Stimulated activated naive CD8-positive, alpha-beta T cell treated with anti-CD3 and anti-CD28 coated beads, Interleukin-15, amount 100 ng/mL, for 72 hours (primary cell): Measurements from ENCODE around the gene ENDOG.
"Not testable (repeated sequence)": the region's sequence is repeated elsewhere in the genome, so short reads cannot be mapped to it uniquely, and the experiment has no call there.

ENCODE experiments used
- ATAC-seq: fragments of 150-1000 bp; cut with Tn5 transposase; 2 replicates; pipeline ENCODE4 v1.10.0; 2021; ENCODE audit warnings: mild to moderate bottlenecking, moderate library complexity
- DNase-seq, 2 donors: peaks; one replicate each; pipeline ENCODE4 v3.0.0; 2021 to 2022
- H3K27ac Mint-ChIP-seq, 2 donors: one replicate each; pipeline ENCODE4 v1.8.0; 2022; ENCODE audit warnings: mild to moderate bottlenecking in 2 of 2, mixed read lengths in 2 of 2, moderate library complexity in 2 of 2
- H3K27me3 Mint-ChIP-seq: one replicate; pipeline ENCODE4 v1.8.0; 2022; ENCODE audit warnings: mixed read lengths
- H3K4me1 Mint-ChIP-seq: one replicate; pipeline ENCODE4 v1.8.0; 2022; ENCODE audit warnings: mild to moderate bottlenecking, mixed read lengths
- H3K4me3 Mint-ChIP-seq, 2 donors: one replicate each; pipeline ENCODE4 v1.8.0; 2022; ENCODE audit warnings: mild to moderate bottlenecking in 2 of 2, mixed read lengths in 2 of 2, moderate library complexity in 1 of 2
- H3K9me3 Mint-ChIP-seq, 2 donors: one replicate each; pipeline ENCODE4 v1.8.0; 2022; ENCODE audit warnings: mixed read lengths in 2 of 2

ENDOG gene

GRCh38 chr9:128835246-128836210 lies 17.2 kb downstream of the ENDOG start:
- Mint-ChIP-seq H3K9me3 (no peaks in the 10 kb centered on the region), H3K27me3 (no peaks in the 10 kb centered on the region), H3K4me3 (no peak overlapping the region), H3K27ac (peak overlapping the region in 1 of 2 donors; percentile 12), H3K4me1 (no peaks in the 10 kb centered on the region)
- ATAC-seq (no peak), DNase-seq (no peak)

DNA sequence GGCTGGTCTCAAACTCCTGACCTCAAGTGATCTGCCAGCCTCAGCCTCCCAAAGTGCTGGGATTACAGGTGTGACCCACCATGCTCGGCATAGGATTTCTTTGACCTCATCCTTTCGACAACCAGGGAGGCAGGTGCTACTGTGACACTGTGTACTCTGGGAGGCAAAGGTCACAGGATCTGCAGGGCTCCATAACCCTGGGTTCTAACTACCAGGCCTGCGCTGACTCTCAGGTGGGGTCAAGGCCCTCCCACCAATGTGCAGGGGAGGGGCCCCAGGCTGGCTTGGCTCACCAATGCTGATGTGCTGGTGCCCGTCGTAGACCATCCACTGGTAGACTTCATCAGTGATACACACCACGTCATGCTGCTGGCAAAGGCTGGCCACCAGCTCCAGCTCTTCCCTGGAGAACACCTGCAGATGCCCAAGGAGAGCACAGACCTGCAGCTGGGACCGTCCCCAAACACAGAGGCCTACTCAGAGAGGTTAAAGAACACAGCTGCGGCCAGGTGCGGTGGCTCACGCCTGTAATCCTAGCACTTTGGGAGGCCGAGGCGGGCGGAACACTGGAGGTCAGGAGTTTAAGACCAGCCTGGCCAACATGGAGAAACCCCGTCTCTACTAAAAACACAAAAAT lies 18.3 kb downstream of the ENDOG start:
- H3K9me3 Mint-ChIP-seq: no peaks in the 10 kb centered on the region
- ATAC-seq (no peak), DNase-seq (no peak)
- H3K27me3 Mint-ChIP-seq: no peaks in the 10 kb centered on the region
- no peak overlapping the region for H3K4me3 Mint-ChIP-seq
- H3K27ac Mint-ChIP-seq: no peak overlapping the region
- no peaks in the 10 kb centered on the region for H3K4me1 Mint-ChIP-seq

DNA sequence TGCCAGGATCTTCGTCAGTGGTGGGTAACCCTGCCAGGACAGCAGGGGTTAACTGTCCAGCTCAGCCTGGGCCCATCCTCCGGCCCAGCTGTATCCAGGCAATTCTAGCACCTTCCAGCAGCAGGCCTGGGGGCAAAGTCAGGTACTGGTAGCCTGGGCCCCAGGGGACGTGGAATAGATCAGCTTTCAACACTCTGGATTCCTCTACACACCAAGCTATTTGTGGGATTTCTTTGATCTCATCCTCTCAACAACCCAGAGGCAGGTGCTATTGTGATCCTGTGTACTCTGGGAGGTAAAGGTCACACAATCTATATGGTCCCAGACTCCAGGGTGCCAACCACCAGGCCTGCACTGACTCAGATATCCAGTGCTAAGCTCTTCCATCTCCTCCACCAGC lies 20.0 kb downstream of the ENDOG start:
- no peak overlapping the region for H3K27ac Mint-ChIP-seq
- H3K4me1 Mint-ChIP-seq: no peaks in the 10 kb centered on the region

DNA sequence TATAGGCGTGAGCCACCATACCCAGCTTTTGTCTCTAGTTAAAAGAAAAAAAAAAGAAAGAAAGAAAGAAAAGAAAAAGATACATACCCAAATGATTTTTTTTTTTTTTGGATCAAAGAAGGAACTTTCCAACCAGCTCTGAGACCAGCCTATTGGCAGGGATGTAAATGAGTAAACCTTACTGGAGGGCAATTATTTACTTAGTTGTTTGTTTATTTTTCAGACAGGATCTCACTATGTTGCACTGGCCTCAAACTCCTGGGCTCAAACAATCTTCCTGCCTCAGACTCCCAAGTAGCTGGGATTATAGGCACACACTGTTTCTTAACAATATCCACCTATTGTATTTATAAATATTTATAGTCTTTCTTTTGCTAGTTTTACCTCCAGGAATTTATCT lies 22.2 kb downstream of the ENDOG start:
- Mint-ChIP-seq H3K9me3 (no peaks in the 10 kb centered on the region), H3K4me1 (no peaks in the 10 kb centered on the region), H3K4me3 (no peak overlapping the region), H3K27me3 (no peaks in the 10 kb centered on the region), H3K27ac (no peak overlapping the region)
- DNase-seq (no peak), ATAC-seq (no peak)

More for the DNA sequence above, 20.0 kb downstream of the ENDOG start:
- ATAC-seq: no peak
- H3K4me3 Mint-ChIP-seq: no peak overlapping the region
- H3K9me3 Mint-ChIP-seq: no peaks in the 10 kb centered on the region
- no peaks in the 10 kb centered on the region for H3K27me3 Mint-ChIP-seq
- no peak for DNase-seq

DNA sequence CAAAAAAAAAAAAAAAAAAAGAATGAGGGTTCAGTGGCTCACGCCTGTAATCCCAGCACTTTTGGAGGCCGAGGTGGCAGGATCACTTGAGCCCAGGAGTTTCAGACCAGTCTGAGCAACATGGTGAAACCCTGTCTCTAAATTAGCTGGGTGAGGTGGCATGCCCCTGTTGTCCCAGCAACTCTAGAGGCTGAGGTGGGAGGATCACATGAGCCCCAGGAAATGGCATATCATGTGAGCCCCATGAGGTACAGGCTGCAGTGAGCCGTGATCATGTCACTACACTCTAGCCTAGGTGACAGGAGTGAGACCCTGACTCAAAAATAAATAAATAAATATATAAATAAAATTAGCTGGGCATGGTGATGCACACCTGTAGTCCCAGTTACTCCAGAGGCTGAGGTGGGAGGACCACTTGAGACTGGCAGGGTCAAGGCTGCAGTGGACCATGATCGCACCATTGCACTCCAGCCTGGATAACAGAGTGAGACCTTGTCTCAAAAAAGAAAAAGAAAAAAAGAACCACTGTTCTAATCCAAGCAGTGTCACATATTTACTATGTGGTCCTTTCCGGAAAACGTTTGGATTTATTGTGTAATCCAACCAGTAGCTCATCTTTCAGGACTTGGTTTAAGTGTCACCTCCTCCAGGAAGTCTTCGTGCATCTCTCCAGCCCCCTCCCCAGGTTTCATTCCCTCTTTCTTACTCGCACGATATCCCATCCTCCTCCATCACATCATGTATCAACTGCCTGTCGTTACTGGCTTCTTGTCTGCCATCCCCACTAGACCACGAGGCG lies 23.6 kb downstream of the ENDOG start:
- Mint-ChIP-seq H3K9me3 (no peaks in the 10 kb centered on the region), H3K27ac (peak overlapping the region; percentile 28 to 42), H3K4me1 (no peaks in the 10 kb centered on the region), H3K27me3 (no peaks in the 10 kb centered on the region), H3K4me3 (no peak overlapping the region)
- DNase-seq (no peak), ATAC-seq (no peak)

DNA sequence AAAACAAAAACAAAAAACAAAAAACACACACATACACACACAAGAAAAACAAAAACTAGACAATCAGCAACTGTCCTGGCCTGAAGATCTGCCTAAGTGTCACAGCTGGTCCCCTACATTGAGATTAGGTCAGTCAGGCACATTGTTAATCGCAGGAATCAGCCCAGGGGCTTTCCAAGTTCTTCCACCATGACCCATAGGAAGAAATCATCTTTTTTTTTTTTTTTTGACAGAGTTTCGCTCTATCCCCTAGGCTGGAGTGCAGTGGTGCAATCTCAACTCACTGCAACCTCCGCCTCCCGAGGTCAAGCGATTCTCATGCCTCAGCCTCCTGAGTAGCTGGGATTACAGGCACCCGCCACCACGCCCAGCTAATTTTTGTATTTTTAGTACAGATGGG lies 24.9 kb downstream of the ENDOG start:
- DNase-seq, ATAC-seq, H3K27me3 Mint-ChIP-seq, H3K4me3 Mint-ChIP-seq, H3K9me3 Mint-ChIP-seq, H3K4me1 Mint-ChIP-seq: not testable (repeated sequence)
- H3K27ac Mint-ChIP-seq: peak overlapping the region in 1 of 2 donors; percentile 59

DNA sequence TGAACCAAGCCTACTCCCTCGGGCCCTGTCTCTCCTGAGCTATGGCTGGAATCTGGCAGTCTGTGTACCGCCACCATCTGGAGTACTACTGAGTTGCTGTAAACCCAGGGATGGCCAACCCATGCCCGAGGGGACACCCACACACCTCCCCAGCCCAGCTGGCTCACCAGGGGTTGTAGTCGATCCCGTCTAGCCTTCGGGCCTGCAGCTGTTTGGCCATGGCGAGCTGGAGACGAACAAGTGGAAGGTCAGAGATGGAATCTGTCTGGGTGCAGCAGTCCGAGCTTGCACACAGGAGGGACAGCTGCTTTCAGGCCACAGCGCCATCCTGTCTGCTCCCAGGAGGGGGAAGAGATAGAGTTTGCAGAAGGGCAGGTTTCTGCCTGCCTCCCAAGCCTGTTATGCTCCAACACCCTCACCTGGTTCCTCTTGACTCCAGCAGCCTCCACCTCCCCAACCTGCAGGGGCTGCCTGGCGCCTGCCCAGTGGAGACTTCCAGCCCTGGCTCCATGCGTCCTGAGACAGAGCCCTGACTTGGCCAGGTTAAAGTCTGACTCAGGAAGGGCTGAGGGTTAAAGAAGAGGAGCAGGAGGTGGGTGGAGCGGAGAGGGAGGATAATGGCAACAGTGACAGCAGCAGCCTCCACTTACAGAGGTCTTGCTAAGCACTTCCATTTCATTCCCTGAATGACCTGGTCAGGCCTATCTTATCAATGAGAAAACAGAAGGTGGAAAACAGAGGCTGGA lies 27.1 kb downstream of the ENDOG start:
- no peak for ATAC-seq
- DNase-seq: no peak
- H3K27me3 Mint-ChIP-seq: no peaks in the 10 kb centered on the region
- H3K27ac Mint-ChIP-seq: no peak overlapping the region
- H3K4me1 Mint-ChIP-seq: no peaks in the 10 kb centered on the region
- H3K4me3 Mint-ChIP-seq: no peak overlapping the region
- no peaks in the 10 kb centered on the region for H3K9me3 Mint-ChIP-seq

DNA sequence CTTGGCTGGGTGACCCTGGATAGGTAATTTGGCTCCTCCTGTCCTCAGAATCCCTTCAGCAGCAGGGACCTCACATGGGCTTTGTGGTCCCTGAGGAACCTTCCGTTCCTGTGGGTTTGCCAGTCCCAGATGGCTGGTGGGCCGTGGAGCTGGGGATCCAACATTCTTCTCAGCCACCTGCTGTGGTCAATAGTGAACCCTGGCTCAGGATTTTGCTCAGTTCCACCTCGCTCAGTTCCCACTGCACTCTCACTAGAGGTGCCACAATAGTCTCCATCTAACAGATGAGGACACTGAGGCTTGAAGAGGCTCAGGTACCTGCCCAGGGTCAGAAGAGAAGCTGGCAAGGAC lies 28.4 kb downstream of the ENDOG start:
- ATAC-seq: no peak
- Mint-ChIP-seq H3K27ac (no peak overlapping the region), H3K4me3 (no peak overlapping the region), H3K27me3 (no peaks in the 10 kb centered on the region), H3K4me1 (no peaks in the 10 kb centered on the region), H3K9me3 (peaks cover 7 to 10% of the 10 kb centered on the region in 2 donors)
- DNase-seq: no peak

GRCh38 chr9:128847803-128848202 lies 29.5 kb downstream of the ENDOG start:
- ATAC-seq: no peak
- no peak for DNase-seq
- Mint-ChIP-seq H3K27ac (no peak overlapping the region), H3K4me1 (no peaks in the 10 kb centered on the region), H3K4me3 (no peak overlapping the region), H3K9me3 (peaks cover 7 to 12% of the 10 kb centered on the region in 2 donors), H3K27me3 (no peaks in the 10 kb centered on the region)

- H3K9me3 Mint-ChIP-seq: peaks cover 7 to 12% of the 10 kb centered on the region in 2 donors
- ATAC-seq, H3K27ac Mint-ChIP-seq, DNase-seq, H3K4me3 Mint-ChIP-seq, H3K27me3 Mint-ChIP-seq, H3K4me1 Mint-ChIP-seq: not testable (repeated sequence)
Measured at GRCh38 chr9:128851024-128851423, 32.7 kb downstream of the ENDOG start.

GRCh38 chr9:128851779-128852600 lies 33.7 kb downstream of the ENDOG start:
- not testable (repeated sequence) for H3K4me3 Mint-ChIP-seq, H3K27ac Mint-ChIP-seq, ATAC-seq, H3K27me3 Mint-ChIP-seq, H3K4me1 Mint-ChIP-seq
- peak in 1 of 2 donors; percentile 21 for DNase-seq
- peaks cover 7 to 12% of the 10 kb centered on the region in 2 donors for H3K9me3 Mint-ChIP-seq

DNA sequence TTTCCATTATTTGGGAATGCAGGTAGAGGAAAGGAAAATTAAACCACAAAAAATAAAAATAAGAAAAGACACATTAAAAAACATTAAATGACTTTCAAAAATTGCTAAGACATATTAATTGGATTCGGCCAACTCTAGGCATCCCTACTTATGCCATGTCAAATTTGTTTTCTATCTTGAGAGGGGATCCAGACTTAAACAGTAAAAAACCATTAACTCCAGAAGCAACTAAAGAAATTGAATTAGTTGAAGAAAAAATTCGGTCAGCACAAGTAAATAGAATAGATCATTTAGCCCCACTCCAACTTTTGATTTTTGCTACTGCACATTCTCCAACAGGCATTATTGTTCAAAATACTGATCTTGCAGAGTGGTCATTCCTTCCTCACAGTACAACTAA lies 34.3 kb downstream of the ENDOG start:
- peaks cover 7 to 12% of the 10 kb centered on the region in 2 donors for H3K9me3 Mint-ChIP-seq
- not testable (repeated sequence) for H3K27ac Mint-ChIP-seq, DNase-seq, H3K4me1 Mint-ChIP-seq, ATAC-seq, H3K4me3 Mint-ChIP-seq, H3K27me3 Mint-ChIP-seq

DNA sequence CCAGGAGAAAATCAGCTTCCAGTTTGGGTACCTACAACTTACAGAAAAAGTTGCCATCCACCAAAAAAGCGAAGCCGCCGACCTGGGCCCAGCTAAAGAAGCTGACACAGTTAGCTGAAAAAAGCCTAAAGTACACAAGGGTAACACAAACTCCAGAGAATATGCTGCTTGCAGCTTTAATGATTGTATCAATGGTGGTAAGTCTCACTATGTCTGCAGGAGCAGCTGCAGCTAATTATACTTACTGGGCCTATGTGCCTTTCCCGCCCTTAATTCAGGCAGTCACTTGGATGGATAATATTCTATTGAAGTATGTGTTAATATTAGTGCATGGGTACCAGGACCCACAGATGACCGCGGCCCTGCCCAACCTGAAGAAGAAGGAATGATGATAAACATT lies 36.2 kb downstream of the ENDOG start:
- not testable (repeated sequence) for H3K27ac Mint-ChIP-seq, DNase-seq, H3K4me1 Mint-ChIP-seq, H3K27me3 Mint-ChIP-seq, H3K4me3 Mint-ChIP-seq, ATAC-seq
- peaks cover 7 to 12% of the 10 kb centered on the region in 2 donors for H3K9me3 Mint-ChIP-seq

DNA sequence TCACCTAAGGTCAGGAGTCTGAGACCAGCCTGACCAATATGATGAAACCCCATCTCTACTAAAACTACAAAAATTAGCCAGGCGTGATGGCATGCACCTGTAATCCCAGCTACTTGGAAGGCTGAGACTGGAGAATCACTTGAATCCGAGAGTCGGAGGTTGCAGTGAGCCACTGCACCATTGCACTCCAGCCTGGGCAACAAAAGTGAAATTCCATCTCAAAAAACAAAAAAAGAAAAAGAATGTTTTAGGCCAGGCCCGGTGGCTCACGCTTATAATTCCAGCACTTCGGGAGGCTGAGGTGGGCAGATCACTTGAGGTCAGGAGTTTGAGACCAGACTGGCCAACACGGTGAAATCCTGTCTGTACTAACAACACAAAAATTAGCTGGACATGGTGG lies 40.2 kb downstream of the ENDOG start:
- H3K4me3 Mint-ChIP-seq, H3K27ac Mint-ChIP-seq, H3K9me3 Mint-ChIP-seq, H3K4me1 Mint-ChIP-seq, ATAC-seq, H3K27me3 Mint-ChIP-seq, DNase-seq: not testable (repeated sequence)
